ENCODE data around the gene RHBDL2. TPM values are rescaled to one million over a fixed set of nuclear protein-coding genes. Genes with fewer than 3 reads are reported as not detected.
"Not testable (repeated sequence)": the region's sequence is repeated elsewhere in the genome, so short reads cannot be mapped to it uniquely, and the experiment has no call there.

The RHBDL2 gene
- total RNA-seq, 4 donors from 2014 or later, result 0.30 to 1.2 (median 0.94) TPM; not detected in 1

- no peak overlapping the region for H3K27ac ChIP-seq
- H3K4me1 ChIP-seq, result peaks cover 0 to 19% (median 0%) of the 10 kb centered on the region in 3 donors
- H3K27me3 ChIP-seq, result no peaks in the 10 kb centered on the region
- peaks cover 0 to 78% of the 10 kb centered on the region in 2 donors for H3K36me3 ChIP-seq
- TF ChIP-seq POLR2A (IDR thresholded peaks at IDR 0.05) (no peak), EP300 (IDR thresholded peaks at IDR 0.05) (no peak)
- TF ChIP-seq, protein P1, sequence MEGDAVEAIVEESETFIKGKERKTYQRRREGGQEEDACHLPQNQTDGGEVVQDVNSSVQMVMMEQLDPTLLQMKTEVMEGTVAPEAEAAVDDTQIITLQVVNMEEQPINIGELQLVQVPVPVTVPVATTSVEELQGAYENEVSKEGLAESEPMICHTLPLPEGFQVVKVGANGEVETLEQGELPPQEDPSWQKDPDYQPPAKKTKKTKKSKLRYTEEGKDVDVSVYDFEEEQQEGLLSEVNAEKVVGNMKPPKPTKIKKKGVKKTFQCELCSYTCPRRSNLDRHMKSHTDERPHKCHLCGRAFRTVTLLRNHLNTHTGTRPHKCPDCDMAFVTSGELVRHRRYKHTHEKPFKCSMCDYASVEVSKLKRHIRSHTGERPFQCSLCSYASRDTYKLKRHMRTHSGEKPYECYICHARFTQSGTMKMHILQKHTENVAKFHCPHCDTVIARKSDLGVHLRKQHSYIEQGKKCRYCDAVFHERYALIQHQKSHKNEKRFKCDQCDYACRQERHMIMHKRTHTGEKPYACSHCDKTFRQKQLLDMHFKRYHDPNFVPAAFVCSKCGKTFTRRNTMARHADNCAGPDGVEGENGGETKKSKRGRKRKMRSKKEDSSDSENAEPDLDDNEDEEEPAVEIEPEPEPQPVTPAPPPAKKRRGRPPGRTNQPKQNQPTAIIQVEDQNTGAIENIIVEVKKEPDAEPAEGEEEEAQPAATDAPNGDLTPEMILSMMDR (IDR thresholded peaks at IDR 0.05), result no peak
- 22 to 39% methylated on average over 1 to 2 of the region's 2 CpGs for WGBS, 2 donors (ENCODE audit: low coverage in 1 of 2)
- H3K9me3 ChIP-seq, result no peaks in the 10 kb centered on the region
- no peak overlapping the region for H3K4me3 ChIP-seq
- ATAC-seq, result no peak
These were observed 101.3 kb downstream of the RHBDL2 start for GRCh38 chr1:38840281-38840680.

GRCh38 chr1:38839363-38839762 lies 102.3 kb downstream of the RHBDL2 start:
- peaks cover 0 to 23% (median 0%) of the 10 kb centered on the region in 3 donors for H3K4me1 ChIP-seq
- ATAC-seq, result no peak
- 85% methylated on average over 5 of the region's 9 CpGs for WGBS, 2 donors (ENCODE audit: low coverage in 1 of 2)
- no peak overlapping the region for H3K27ac ChIP-seq
- H3K4me3 ChIP-seq, result no peak overlapping the region
- H3K27me3 ChIP-seq, result no peaks in the 10 kb centered on the region
- H3K36me3 ChIP-seq, result peaks cover 0 to 69% of the 10 kb centered on the region in 2 donors
- H3K9me3 ChIP-seq, result no peaks in the 10 kb centered on the region
- TF ChIP-seq, protein P1 (IDR thresholded peaks at IDR 0.05), result no peak

GRCh38 chr1:38836316-38836715 lies 105.3 kb downstream of the RHBDL2 start:
- not testable (repeated sequence) for H3K27me3 ChIP-seq, H3K9me3 ChIP-seq, H3K27ac ChIP-seq, ATAC-seq, H3K4me3 ChIP-seq
- Histone ChIP-seq H3K36me3 (peaks cover 0 to 40% of the 10 kb centered on the region in 2 donors), H3K4me1 (peaks cover 0 to 28% (median 0%) of the 10 kb centered on the region in 3 donors)
- WGBS, 2 donors (ENCODE audit: low coverage in 1 of 2), result 80 to 93% methylated on average over 1 to 10 of the region's 10 CpGs

Small RNAs within 50 kb of the gene (small RNA-seq; reads per million reads assigned to genes)
- gene GJA9-MYCBP (0 reads per million in 4 donors), gene RF00019 (0 reads per million in 4 donors), gene RNU6-605P (0 reads per million in 4 donors)

Other genes starting within 250 kb of the RHBDL2 start
- gene RRAGC, start 82.1 kb downstream of the RHBDL2 start, total RNA-seq, result 10 to 100 TPM; 19.5 to 25.0 (median 20.5) TPM
- gene MYCBP, start 68.5 kb downstream of the RHBDL2 start, total RNA-seq, result 10 to 100 TPM; 19.3 to 25.8 (median 21.5) TPM
- not detected for gene GJA9, start 60.2 kb downstream of the RHBDL2 start, total RNA-seq
- gene AKIRIN1, start 49.4 kb upstream of the RHBDL2 start, total RNA-seq, result 10 to 100 TPM; 52.5 to 74.3 (median 63.6) TPM
- 100 to 1,000 TPM; 300 to 553 (median 521) TPM for gene NDUFS5, start 84.5 kb upstream of the RHBDL2 start, total RNA-seq

Measured in gastroesophageal sphincter (tissue), 4 donors.